ENCODE data around the gene P3R3URF. TPM values are rescaled to one million over a fixed set of nuclear protein-coding genes. Genes with fewer than 3 reads are reported as not detected.

Gene P3R3URF
- total RNA-seq, 1 donor from 2014 or later: not detected

DNA sequence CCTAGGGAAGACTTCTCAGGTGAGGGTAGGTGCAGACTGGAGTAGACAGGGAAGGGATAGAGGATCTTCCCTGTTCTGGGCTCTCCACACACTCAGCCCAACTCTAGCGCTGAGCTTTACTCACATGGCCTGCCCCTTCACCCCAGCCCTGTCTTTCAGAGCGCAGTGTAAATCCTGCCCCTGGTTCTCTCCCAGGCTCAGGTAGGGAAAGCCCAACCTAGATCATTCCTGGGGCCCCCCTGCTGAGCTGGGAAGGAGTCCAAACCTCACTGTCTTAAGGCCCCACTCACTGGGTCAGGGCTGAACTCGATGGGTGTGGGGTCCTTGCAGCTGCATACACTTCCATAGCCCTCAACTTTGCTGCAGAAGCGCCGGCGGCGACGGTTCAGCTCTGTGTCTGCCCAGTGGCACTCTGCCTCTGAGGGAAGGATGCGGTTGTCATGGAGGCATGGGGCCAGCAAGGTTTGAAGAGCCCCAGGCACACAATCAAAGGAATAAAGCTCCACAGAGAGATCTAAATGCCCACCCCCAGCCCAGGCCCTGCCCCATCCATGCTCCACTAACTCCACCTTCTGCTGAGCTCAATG, 17.8 kb upstream of the P3R3URF start:
- no peak for DNase-seq (ENCODE audit: low spot score)

GRCh38 chr1:46193285-46193684, 17.0 kb upstream of the P3R3URF start:
- DNase-seq (ENCODE audit: low spot score): no peak

DNA sequence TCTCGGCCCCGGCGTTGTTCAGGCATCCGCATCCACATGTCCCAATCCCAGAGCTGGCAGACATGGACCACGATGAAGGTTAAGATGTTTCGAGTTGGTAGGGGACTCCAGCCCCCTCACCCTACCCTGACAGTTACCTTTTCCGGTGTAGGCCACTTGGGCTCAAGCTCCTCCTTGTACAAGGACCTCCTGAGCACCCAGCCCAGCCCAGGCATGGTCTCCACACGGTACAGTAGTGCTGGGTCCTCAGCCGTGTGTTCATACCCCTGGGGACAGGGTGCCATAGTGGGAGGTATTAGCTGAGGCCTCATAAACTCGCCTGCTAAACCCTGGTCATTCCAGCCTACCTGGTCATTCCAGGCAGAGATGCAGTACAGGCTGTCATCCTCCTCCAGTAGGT, 15.9 kb upstream of the P3R3URF start:
- no peak for DNase-seq (ENCODE audit: low spot score)

DNA sequence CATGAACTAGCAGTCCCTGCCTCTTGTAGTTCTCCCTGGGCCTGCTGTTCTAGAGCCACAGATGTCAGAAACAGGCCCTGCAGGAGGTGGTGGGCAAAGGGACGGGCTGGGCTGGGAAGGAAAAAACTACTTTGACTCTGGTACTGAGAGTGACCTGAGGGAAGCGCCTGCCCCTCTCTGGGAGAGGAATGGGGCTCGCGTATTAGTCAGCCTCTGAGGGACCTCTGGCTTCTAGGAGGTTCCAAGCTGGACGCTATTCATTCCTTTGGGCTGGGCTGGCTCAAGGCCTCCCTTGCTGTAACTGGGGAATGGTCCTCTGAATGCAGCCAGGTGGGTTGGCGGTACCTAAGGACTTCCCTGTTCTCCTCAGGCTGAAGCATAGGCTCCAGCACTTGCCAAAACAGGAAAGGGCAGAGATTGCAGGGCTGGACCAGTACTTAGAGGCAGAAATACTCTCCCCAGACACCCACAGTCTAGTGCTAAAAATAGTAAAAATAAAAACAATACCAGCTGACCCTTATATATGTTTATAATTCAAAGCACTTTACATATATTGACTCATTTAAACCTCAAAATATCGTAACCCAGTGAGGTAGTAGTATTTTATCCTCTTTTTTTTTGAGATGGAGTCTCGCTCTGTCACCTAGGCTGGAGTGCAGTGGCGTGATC, 14.9 kb upstream of the P3R3URF start:
- DNase-seq (ENCODE audit: low spot score): no peak

DNA sequence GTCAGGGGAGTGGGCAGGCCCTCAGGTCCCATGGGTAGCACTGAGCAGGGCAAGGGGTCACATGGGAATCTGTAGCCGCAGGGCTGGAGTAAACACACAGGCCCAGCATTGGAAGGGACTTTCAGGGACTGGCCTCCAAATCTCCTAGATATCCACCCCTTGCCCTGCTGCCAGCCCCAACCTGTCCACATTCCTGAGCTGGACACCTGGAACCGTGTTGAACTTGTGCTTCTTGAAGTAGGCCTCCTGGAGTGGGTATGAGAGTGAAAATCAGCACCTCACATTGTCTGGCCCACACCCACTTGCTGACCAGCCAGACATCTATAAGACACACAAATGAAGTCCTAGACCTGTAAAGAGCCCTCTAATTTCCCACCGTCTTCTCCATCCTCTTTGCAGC, 14.3 kb upstream of the P3R3URF start:
- no peak for DNase-seq (ENCODE audit: low spot score)

GRCh38 chr1:46188295-46189030, 12.2 kb upstream of the P3R3URF start:
- no peak for DNase-seq (ENCODE audit: low spot score)

DNA sequence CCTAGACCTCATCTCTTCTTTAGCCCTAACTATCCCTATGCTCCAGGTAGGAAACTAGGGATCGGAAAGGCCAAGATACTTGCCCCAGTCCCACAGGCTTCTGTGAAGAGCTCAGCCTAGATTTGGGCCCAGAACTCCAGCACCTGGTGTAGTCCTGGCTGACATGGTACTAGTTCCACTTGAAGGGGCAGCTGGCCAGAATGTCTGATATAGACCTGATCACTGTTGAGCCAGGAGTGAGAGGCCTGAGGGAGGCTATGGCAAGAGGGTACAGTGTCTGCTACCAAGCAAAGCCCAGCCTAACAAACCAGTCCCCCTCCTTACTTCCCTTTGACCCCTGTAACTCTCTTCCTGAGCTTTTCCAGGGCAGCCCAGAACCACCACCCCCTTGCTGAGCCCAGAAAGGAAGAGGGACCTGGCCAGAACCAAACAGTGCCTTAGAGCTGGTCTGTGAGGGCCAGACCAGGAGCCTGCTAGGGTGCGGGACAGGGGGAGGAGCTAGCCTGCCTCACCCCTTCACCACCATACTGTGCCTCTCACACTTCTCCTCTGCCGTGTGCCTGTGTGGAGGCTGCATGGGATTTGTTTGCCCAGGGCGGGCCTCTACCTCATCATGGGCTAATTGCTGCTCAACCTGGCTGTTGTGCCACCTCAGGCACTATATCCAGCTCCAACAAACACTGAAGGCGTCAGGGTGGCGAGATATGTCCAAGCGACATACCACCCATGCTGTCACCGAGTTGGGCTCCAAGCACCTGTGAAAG, 11.0 kb upstream of the P3R3URF start:
- DNase-seq (ENCODE audit: low spot score): no peak

DNA sequence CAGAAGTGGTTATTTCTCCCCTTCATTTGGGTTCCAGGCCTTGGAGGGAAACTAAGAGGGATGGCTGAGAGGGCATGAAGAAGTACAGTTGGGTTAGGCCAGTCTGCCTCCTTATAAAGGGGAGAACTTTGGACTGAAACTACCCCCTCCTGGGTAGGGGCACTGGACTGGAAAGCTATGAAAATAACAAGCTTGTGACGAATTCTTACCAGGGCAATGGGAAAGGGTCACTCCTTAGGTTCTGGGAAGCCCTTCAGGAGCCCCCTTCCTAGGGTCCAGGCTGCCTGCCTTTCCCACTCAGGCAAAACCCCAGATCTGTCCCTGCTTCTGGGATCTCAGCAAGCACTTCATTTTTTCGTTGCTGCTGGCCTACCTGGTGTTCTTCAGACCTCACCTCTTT, 9.8 kb upstream of the P3R3URF start:
- no peak for DNase-seq (ENCODE audit: low spot score)

GRCh38 chr1:46184920-46185658, 8.8 kb upstream of the P3R3URF start:
- no peak for DNase-seq (ENCODE audit: low spot score)

GRCh38 chr1:46183926-46184557, 7.8 kb upstream of the P3R3URF start:
- no peak for DNase-seq (ENCODE audit: low spot score)

- peak; percentile 72 for DNase-seq (ENCODE audit: low spot score)
These were observed 7.0 kb upstream of the P3R3URF start for GRCh38 chr1:46183079-46183847.

DNA sequence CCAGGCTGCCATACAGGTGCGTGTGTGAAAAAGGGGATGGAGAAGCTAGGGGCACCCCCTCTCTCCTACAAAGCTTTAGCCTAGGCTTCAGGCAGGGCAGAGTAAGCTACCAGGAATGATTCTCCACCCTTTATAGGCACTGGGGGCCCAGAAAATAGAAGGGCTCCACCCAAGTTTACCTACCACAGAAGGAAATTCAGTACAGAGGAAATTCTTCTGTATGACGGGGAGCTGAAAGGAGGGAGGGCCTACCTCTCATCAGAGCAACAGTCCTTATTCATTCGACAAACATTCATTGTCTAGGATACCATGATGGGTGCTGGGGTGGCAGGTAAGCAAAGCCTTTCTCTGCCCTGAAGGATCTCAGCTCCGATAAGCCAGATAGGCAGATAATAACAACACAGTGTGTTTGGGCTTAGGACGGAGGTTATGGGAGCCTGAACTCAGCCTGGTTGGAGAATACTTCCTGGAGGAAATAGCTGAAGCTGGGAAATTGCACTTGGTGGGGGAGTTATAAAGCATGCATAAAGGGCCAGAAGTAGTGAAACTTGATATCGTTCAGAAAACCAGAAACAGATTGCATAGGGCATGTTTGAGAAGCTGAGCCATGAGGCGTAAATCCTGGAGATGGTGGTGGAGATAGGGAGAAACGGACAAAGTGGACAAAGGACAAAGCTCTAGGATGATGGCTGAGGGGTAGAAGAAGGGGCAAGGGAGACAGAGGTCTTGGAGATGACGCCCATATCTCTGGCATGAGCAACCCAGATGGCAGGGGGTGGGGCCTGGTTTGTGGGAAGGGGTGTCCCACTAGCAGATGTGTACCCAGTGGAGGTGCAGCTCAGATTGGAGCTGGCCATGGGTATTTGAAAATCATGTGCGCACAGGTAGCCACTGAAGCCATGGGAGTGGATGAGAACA, 5.3 kb upstream of the P3R3URF start:
- no peak for DNase-seq (ENCODE audit: low spot score)

- no peak for DNase-seq (ENCODE audit: low spot score)
These were observed 3.9 kb upstream of the P3R3URF start for GRCh38 chr1:46180082-46180616.

- DNase-seq (ENCODE audit: low spot score): peak; percentile 91
These were observed 3.1 kb upstream of the P3R3URF start for GRCh38 chr1:46179138-46180081.

DNA sequence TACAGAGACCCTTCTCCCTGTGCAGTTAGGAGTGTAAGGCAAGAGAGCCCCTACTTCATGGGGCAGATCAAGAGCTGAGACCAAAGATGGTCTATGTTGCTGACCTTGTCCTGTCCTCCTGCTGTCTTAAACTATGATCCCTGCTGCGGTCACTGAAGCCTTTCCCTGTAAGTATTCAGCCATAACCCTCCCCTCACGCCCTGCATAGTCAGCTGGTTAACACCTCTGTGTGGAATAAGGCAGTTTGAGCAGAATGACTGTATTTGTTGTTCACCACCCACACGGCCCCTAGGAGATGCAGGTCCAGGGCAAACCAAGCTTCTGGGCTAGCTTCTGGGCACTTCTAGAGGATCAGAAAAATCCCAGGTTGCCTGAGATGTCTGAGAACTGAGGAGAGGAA, 1.0 kb downstream of the P3R3URF start:
- no peak for DNase-seq (ENCODE audit: low spot score)

GRCh38 chr1:46174448-46175231, 1.6 kb downstream of the P3R3URF start, which contains the start of gene TSPAN1:
TSPAN1 (plus strand) TSS chr1:46175087; CDS start chr1:46181108, 6,021 bp downstream.
- DNase-seq (ENCODE audit: low spot score): peak; percentile 79

GRCh38 chr1:46173361-46173856, 2.9 kb downstream of the P3R3URF start:
- DNase-seq (ENCODE audit: low spot score): peak; percentile 70
